A673 (cell line): ENCODE results near the gene ART4. TPM values are rescaled to one million over a fixed set of nuclear protein-coding genes. Genes with fewer than 3 reads are reported as not detected.

Source experiments
- BruUV-seq: library from RNA; stranded (reverse); fragments of 400-500 nt; replicated peaks from 2 replicates; lab custom pipeline; 2021; lab: Mats Ljungman, UMichigan
- CTCF ChIA-PET: fragments of 300-600 bp; sonication (Branson Sonifier 250); formaldehyde crosslinking; loops from one replicate; lab custom pipeline; 2022; ENCODE audit warnings: antibody characterized with exemption; lab: Charles Lee
- POLR2A ChIA-PET: fragments of 300-600 bp; sonication (Branson Sonifier 250); formaldehyde crosslinking; loops from one replicate; lab custom pipeline; 2022; ENCODE audit warnings: antibody characterized with exemption; ENCODE audit not compliant: low non-redundant PET; lab: Charles Lee
- DNase-seq: peaks from one replicate; pipeline ENCODE4 v3.0.0-alpha.2; 2015; ENCODE audit warnings: low spot score
- H3K27ac ChIP-seq: fragments of 200-600 bp; sonication (generic); 2 replicates; pipeline ENCODE4 v1.5.1; 2016; ENCODE audit warnings: mixed run types, low read depth, mild to moderate bottlenecking, mixed read lengths, antibody characterized with exemption, low read length; ENCODE audit not compliant: poor library complexity, severe bottlenecking
- H3K27me3 ChIP-seq: fragments of 200-600 bp; sonication (generic); replicated peaks from 2 replicates; pipeline ENCODE4 v1.6.1; 2017; ENCODE audit warnings: mixed run types, low read depth, mild to moderate bottlenecking, mixed read lengths, antibody characterized with exemption, low read length; ENCODE audit not compliant: insufficient read depth, poor library complexity
- H3K36me3 ChIP-seq: fragments of 200-600 bp; sonication (generic); 2 replicates; pipeline ENCODE4 v1.6.1; 2016; ENCODE audit warnings: mixed run types, mild to moderate bottlenecking, mixed read lengths, antibody characterized with exemption, low read length; ENCODE audit not compliant: insufficient read depth, poor library complexity, severe bottlenecking
- H3K4me1 ChIP-seq: fragments of 200-600 bp; sonication (generic); 2 replicates; pipeline ENCODE4 v1.6.1; 2017; ENCODE audit warnings: mixed run types, mild to moderate bottlenecking, mixed read lengths, antibody characterized with exemption, low read length; ENCODE audit not compliant: insufficient read depth, poor library complexity, severe bottlenecking
- H3K4me3 ChIP-seq: fragments of 200-600 bp; sonication (generic); 2 replicates; pipeline ENCODE4 v1.5.1; 2016; ENCODE audit warnings: low read depth, mixed run types, mild to moderate bottlenecking, mixed read lengths, low read length; ENCODE audit not compliant: poor library complexity, severe bottlenecking
- H3K9me3 ChIP-seq: fragments of 200-600 bp; sonication (generic); 2 replicates; pipeline ENCODE4 v1.6.1; 2016; ENCODE audit warnings: mixed run types, low read depth, mild to moderate bottlenecking, mixed read lengths, antibody characterized with exemption, low read length; ENCODE audit not compliant: poor library complexity, severe bottlenecking
- CTCF ChIP-seq: fragments of 300-800, 200-600 bp; sonication (generic); conservative IDR thresholded peaks from 2 replicates; pipeline ENCODE4 v1.5.1; 2017; ENCODE audit warnings: low read depth, mild to moderate bottlenecking, antibody characterized with exemption, low read length, moderate library complexity, mixed read lengths
- EZH2 ChIP-seq: fragments of 200-600 bp; sonication (generic); IDR thresholded peaks from 2 replicates; pipeline ENCODE4 v1.6.1; 2017; ENCODE audit warnings: borderline replicate concordance, low read depth, mild to moderate bottlenecking, mixed read lengths, antibody characterized with exemption, low read length; ENCODE audit not compliant: poor library complexity, severe bottlenecking
- intact Hi-C: fragments of 100-400 bp; cut with micrococcal nuclease; formaldehyde crosslinking; loops from one replicate; pipeline ENCODE4 v1.10.0; 2022; ENCODE audit not compliant: unreplicated experiment
- total RNA-seq: library from RNA; stranded (reverse); gene quantifications from 2 replicates; pipeline ENCODE4 v1.2.3, GENCODE V29; 2021

Gene ART4
- total RNA-seq, 1 experiment from 2014 or later, result not detected

GRCh38 chr12:14833952-14834351 lies 9.4 kb downstream of the ART4 start:
- DNase-seq, result no peak

GRCh38 chr12:14833336-14833735 lies 10.0 kb downstream of the ART4 start:
- no peaks in the 10 kb centered on the region for H3K9me3 ChIP-seq
- H3K4me1 ChIP-seq, result no peaks in the 10 kb centered on the region
- BruUV-seq, result no TSS peak
- no peak for DNase-seq
- no peaks in the 10 kb centered on the region for H3K27me3 ChIP-seq
- no peak for TF ChIP-seq EZH2
- no peak for TF ChIP-seq CTCF
- intact Hi-C loops, result no loop called here
- H3K27ac ChIP-seq, result no peak overlapping the region
- H3K4me3 ChIP-seq, result no peak overlapping the region
- H3K36me3 ChIP-seq, result no peaks in the 10 kb centered on the region
- ChIA-PET POLR2A (interaction anchor here (0.6 kb wide), 1 partner anchor 88 kb away, joined by 3 read pairs; no protein-coding TSS in a partner anchor), CTCF (interaction anchor here (0.7 kb wide), 1 partner anchor 408 kb away, joined by 3 read pairs; no protein-coding TSS in a partner anchor)

More at GRCh38 chr12:14833952-14834351, 9.4 kb downstream of the ART4 start:
- TF ChIP-seq CTCF (no peak), EZH2 (no peak)
- no TSS peak for BruUV-seq
- H3K36me3 ChIP-seq, result no peaks in the 10 kb centered on the region
- H3K9me3 ChIP-seq, result no peaks in the 10 kb centered on the region
- H3K27ac ChIP-seq, result no peak overlapping the region
- intact Hi-C loops, result no loop called here
- H3K4me1 ChIP-seq, result no peaks in the 10 kb centered on the region
- CTCF ChIA-PET, result no interaction called here
- no peak overlapping the region for H3K4me3 ChIP-seq
- POLR2A ChIA-PET, result interaction anchor here (0.6 kb wide), 1 partner anchor 89 kb away, joined by 3 read pairs; no protein-coding TSS in a partner anchor
- no peaks in the 10 kb centered on the region for H3K27me3 ChIP-seq

GRCh38 chr12:14828892-14829291 lies 14.4 kb downstream of the ART4 start:
- TF ChIP-seq CTCF, result no peak
- TF ChIP-seq EZH2, result no peak
- ChIA-PET CTCF (no interaction called here), POLR2A (no interaction called here)
- Histone ChIP-seq H3K27ac (no peak overlapping the region), H3K9me3 (no peaks in the 10 kb centered on the region), H3K27me3 (no peaks in the 10 kb centered on the region), H3K4me1 (no peaks in the 10 kb centered on the region), H3K36me3 (no peaks in the 10 kb centered on the region), H3K4me3 (no peak overlapping the region)
- intact Hi-C loops, result no loop called here
- DNase-seq, result peak; percentile 19
- BruUV-seq, result no TSS peak
